Breast epithelium (tissue), 3 donors: ENCODE data around the gene FBXL19.
"Not testable (repeated sequence)": the region's sequence is repeated elsewhere in the genome, so short reads cannot be mapped to it uniquely, and the experiment has no call there.

ENCODE experiments used
- CTCF ChIP-seq, 3 donors: fragments of 450-650 bp; IDR thresholded peaks; one replicate each; pipeline ENCODE4 v1.5.1; 2016 to 2017; ENCODE audit warnings: antibody characterized with exemption in 3 of 3, mild to moderate bottlenecking in 3 of 3, moderate library complexity in 3 of 3
- POLR2AphosphoS5 ChIP-seq, 3 donors: sonication (generic); formaldehyde crosslinking; IDR thresholded peaks; one replicate each; pipeline ENCODE4 v1.6.1; 2017; ENCODE audit warnings: antibody characterized with exemption in 3 of 3

DNA sequence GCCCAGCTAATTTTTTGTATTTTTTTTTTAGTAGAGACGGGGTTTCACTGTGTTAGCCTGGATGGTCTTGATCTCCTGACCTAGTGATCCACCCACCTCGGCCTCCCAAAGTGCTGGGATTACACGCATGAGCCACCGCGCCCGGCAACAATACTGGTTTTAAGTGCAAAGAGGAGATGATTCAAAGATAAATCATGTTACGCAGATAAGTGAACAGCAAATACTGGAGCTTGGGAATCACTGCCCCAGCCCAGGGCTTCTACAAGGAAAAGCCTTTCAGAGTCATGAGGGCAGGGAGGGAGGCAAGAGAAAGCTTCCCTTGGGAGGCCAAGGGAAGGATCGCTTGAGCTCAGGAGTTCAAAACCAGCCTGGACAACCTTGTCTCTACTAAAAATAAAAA lies 16.2 kb downstream of the FBXL19 start:
- TF ChIP-seq CTCF, POLR2AphosphoS5 (IDR thresholded peaks at IDR 0.05): not testable (repeated sequence)
